ENCODE results near the gene FAHD2A.
"Not testable (repeated sequence)": the region's sequence is repeated elsewhere in the genome, so short reads cannot be mapped to it uniquely, and the experiment has no call there.

DNA sequence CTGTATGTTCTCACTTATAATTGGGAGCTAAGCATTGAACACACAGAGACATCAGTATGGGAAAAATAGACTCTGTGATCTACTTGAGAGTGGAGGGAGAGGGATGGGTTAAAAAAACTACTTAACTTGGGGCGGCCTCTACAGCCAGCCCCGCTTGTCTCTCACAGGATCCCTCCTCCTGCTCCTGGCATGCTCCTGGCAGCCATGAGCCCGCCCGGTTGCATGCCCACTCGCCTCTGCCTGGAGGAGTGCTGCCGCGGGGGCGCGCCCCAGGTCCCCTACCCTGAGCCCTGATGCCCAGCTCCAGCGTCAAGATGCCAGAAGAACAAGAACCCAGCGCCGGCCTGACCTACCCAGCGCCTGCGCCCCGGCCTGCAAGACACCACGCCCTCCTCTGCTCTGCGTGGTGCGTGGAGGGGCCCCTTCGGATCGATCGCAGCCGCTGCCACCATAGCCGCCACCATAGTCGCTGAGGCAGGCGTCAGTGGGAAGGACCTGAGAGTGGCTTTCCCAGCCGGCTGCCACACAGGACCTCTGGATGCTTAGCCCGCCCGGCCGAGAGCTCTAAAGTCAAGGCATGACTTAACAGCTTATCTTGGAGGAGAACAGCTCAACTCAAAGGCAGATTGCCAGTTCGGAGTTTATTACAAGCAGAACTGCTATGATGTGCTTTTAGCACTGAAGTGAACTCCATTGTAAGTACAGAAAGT lies 32.8 kb downstream of the FAHD2A start:
- TF ChIP-seq, protein P1, sequence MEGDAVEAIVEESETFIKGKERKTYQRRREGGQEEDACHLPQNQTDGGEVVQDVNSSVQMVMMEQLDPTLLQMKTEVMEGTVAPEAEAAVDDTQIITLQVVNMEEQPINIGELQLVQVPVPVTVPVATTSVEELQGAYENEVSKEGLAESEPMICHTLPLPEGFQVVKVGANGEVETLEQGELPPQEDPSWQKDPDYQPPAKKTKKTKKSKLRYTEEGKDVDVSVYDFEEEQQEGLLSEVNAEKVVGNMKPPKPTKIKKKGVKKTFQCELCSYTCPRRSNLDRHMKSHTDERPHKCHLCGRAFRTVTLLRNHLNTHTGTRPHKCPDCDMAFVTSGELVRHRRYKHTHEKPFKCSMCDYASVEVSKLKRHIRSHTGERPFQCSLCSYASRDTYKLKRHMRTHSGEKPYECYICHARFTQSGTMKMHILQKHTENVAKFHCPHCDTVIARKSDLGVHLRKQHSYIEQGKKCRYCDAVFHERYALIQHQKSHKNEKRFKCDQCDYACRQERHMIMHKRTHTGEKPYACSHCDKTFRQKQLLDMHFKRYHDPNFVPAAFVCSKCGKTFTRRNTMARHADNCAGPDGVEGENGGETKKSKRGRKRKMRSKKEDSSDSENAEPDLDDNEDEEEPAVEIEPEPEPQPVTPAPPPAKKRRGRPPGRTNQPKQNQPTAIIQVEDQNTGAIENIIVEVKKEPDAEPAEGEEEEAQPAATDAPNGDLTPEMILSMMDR (IDR thresholded peaks at IDR 0.05; ENCODE audit: insufficient read depth, low read length, poor library complexity, severe bottlenecking): not testable (repeated sequence)
- TF ChIP-seq EZH2phosphoT487 (conservative IDR thresholded peaks at IDR 0.05; ENCODE audit: low read length): not testable (repeated sequence)
